PFSK-1 (cell line): Measurements from ENCODE around the gene SDC4.

ENCODE experiments used
- FOXP2 ChIP-seq: optimal IDR thresholded peaks from 2 replicates; pipeline ENCODE3; 2011; ENCODE audit warnings: borderline replicate concordance, control low read depth, inconsistent platforms; ENCODE audit not compliant: insufficient read depth; ENCODE audit errors: extremely low read length, extremely low read depth
- POLR2AphosphoS5 ChIP-seq: IDR thresholded peaks from 2 replicates; pipeline ENCODE4 v1.6.1; 2012; ENCODE audit warnings: low read depth, mild to moderate bottlenecking, control low read depth, low read length, moderate library complexity
- SIN3A ChIP-seq: IDR thresholded peaks from 2 replicates; pipeline ENCODE4 v1.6.1; 2012; ENCODE audit warnings: mild to moderate bottlenecking, low read length, moderate library complexity, borderline replicate concordance; ENCODE audit not compliant: insufficient read depth
- TAF1 ChIP-seq: IDR thresholded peaks from 2 replicates; pipeline ENCODE4 v1.6.1; 2012; ENCODE audit warnings: low read length, control low read depth, borderline replicate concordance; ENCODE audit not compliant: insufficient read depth
- TF ChIP-seq, protein P1 (sequence below), 2 experiments: IDR thresholded peaks; 2 replicates each; pipeline versions ENCODE4 v1.6.1 to v1.8.0; 2011 to 2012; ENCODE audit warnings: low read depth in 2 of 2, low read length in 2 of 2, control low read depth in 1 of 2, inconsistent platforms in 1 of 2, mild to moderate bottlenecking in 1 of 2, moderate library complexity in 1 of 2; ENCODE audit not compliant: insufficient read depth in 1 of 2

Gene SDC4

GRCh38 chr20:45374966-45375365 lies 26.7 kb upstream of the SDC4 start:
- TF ChIP-seq POLR2AphosphoS5 = no peak

- TF ChIP-seq POLR2AphosphoS5 = no peak
- TF ChIP-seq TAF1 = no peak
- no peak for TF ChIP-seq FOXP2
- TF ChIP-seq, protein P1, sequence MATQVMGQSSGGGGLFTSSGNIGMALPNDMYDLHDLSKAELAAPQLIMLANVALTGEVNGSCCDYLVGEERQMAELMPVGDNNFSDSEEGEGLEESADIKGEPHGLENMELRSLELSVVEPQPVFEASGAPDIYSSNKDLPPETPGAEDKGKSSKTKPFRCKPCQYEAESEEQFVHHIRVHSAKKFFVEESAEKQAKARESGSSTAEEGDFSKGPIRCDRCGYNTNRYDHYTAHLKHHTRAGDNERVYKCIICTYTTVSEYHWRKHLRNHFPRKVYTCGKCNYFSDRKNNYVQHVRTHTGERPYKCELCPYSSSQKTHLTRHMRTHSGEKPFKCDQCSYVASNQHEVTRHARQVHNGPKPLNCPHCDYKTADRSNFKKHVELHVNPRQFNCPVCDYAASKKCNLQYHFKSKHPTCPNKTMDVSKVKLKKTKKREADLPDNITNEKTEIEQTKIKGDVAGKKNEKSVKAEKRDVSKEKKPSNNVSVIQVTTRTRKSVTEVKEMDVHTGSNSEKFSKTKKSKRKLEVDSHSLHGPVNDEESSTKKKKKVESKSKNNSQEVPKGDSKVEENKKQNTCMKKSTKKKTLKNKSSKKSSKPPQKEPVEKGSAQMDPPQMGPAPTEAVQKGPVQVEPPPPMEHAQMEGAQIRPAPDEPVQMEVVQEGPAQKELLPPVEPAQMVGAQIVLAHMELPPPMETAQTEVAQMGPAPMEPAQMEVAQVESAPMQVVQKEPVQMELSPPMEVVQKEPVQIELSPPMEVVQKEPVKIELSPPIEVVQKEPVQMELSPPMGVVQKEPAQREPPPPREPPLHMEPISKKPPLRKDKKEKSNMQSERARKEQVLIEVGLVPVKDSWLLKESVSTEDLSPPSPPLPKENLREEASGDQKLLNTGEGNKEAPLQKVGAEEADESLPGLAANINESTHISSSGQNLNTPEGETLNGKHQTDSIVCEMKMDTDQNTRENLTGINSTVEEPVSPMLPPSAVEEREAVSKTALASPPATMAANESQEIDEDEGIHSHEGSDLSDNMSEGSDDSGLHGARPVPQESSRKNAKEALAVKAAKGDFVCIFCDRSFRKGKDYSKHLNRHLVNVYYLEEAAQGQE (IDR thresholded peaks at IDR 0.05; ENCODE audit: insufficient read depth in 1 of 2, low read depth in 2 of 2, low read length in 2 of 2) = no peak
- no peak for TF ChIP-seq SIN3A
These were observed 25.9 kb upstream of the SDC4 start for GRCh38 chr20:45374101-45374467.

DNA sequence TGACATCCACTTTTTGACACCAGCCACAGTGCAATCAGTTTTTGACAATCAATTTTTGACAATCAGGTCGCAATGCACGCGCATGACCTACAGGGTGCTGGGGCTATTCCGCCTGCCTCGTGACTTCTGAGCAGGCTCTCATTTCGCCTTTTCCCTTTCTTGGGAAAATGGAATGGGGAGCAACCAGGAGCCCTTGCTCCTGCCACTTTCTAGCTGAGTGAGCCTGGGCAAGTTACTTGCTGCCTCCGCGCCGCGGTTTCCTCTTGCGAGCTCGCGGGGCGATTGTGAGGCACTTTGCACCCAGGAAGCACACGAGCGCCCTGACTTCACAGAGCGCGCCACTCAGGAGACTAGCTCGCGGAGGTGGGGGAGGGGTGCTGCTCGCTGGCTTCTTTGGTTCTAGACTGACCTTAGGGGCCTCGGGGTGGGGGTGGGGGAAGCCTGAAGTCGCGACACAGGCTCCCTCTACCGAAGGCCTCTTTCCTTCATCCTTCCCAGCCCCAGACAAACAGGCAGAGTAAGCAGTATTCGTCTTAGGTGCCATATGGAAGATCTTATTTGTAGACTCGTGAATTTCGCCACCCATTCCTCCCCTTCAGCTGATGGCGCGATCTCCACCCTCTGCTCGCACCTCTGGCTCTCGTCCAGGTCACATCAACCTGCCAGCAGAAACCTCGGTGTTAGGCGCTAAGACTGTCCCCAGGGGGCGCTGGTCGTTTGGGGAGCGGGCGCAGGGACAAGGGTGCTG lies 25.3 kb upstream of the SDC4 start:
- TF ChIP-seq SIN3A (no peak), FOXP2 (no peak), TAF1 (no peak), POLR2AphosphoS5 (no peak)
- TF ChIP-seq, protein P1 (IDR thresholded peaks at IDR 0.05; ENCODE audit: insufficient read depth in 1 of 2, low read depth in 2 of 2, low read length in 2 of 2) = no peak

- TF ChIP-seq TAF1 (no peak), SIN3A (no peak), FOXP2 (no peak), POLR2AphosphoS5 (no peak)
- TF ChIP-seq, protein P1 (IDR thresholded peaks at IDR 0.05; ENCODE audit: insufficient read depth in 1 of 2, low read depth in 2 of 2, low read length in 2 of 2) = no peak
These were observed 24.6 kb upstream of the SDC4 start for GRCh38 chr20:45372646-45373352.

DNA sequence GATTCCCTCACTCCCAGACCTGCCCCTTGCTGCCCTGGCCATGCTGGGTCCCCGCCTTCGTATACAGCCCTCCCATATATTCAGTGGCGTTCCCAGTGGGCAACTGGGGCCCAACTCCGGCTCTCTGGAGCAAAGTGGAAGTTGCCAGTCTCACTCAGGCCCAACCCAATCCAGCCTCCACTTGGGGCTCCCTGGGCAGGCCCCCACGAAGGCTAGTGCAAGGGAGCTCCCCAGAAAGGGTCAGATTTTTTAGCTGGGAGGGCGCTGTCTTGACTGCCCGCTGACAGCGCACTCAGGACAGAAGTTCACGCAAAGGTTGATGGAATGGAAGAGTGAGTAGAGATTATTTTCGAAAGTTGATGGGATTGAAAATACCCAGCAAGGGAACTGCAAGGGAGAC lies 24.0 kb upstream of the SDC4 start:
- TF ChIP-seq SIN3A (no peak), TAF1 (no peak), FOXP2 (no peak), POLR2AphosphoS5 (no peak)
- TF ChIP-seq, protein P1 (IDR thresholded peaks at IDR 0.05; ENCODE audit: insufficient read depth in 1 of 2, low read depth in 2 of 2, low read length in 2 of 2) = no peak
